Measurements from ENCODE around the gene CXCL3. TPM values are rescaled to one million over a fixed set of nuclear protein-coding genes. Genes with fewer than 3 reads are reported as not detected.

CXCL3 gene
- total RNA-seq, 1 donor from 2014 or later = 1.4 TPM

GRCh38 chr4:74012130-74012529 lies 26.4 kb downstream of the CXCL3 start:
- no peak for DNase-seq

- DNase-seq = no peak
Observed at GRCh38 chr4:74009307-74009706, 29.2 kb downstream of the CXCL3 start.

- no peak for DNase-seq
Observed at GRCh38 chr4:74006009-74006476, 32.4 kb downstream of the CXCL3 start.

GRCh38 chr4:74005528-74005927 lies 33.0 kb downstream of the CXCL3 start:
- no peak for DNase-seq

GRCh38 chr4:74004668-74005067 lies 33.8 kb downstream of the CXCL3 start:
- DNase-seq = no peak

- no peak for DNase-seq
Observed at GRCh38 chr4:74000301-74000700, 38.2 kb downstream of the CXCL3 start.

GRCh38 chr4:73998040-73999011 lies 40.2 kb downstream of the CXCL3 start, which contains the start of gene CXCL5:
CXCL5 (minus strand) TSS chr4:73998677; CDS start chr4:73998581, 96 bp downstream.
- peak; percentile 20 for DNase-seq

- DNase-seq = no peak
Observed at GRCh38 chr4:73992050-73992449, 46.4 kb downstream of the CXCL3 start.

GRCh38 chr4:73991742-73992000 lies 46.8 kb downstream of the CXCL3 start:
- no peak for DNase-seq

- no peak for DNase-seq
Observed at GRCh38 chr4:73990988-73991741, 47.3 kb downstream of the CXCL3 start.

GRCh38 chr4:73989928-73990327 lies 48.6 kb downstream of the CXCL3 start:
- no peak for DNase-seq

GRCh38 chr4:73989031-73989430 lies 49.5 kb downstream of the CXCL3 start:
- no peak for DNase-seq

- DNase-seq = no peak
Observed at GRCh38 chr4:73988061-73988460, 50.4 kb downstream of the CXCL3 start, which contains the start of gene PPBP. PPBP (minus strand) TSS chr4:73988190; CDS start chr4:73988103, 87 bp downstream.

Small RNA genes lying within 50 kb of the gene (small RNA-seq; reads per million reads assigned to genes)
- gene RN7SL218P (ENCODE audit: low replicate concordance) = not detected

Other genes with a start within 250 kb of the CXCL3 start
- 0.51 TPM for gene CXCL6, start 202.0 kb downstream of the CXCL3 start, total RNA-seq
- not detected for gene PF4V1, start 185.4 kb downstream of the CXCL3 start, total RNA-seq
- gene CXCL1, start 169.3 kb downstream of the CXCL3 start, total RNA-seq = 2.1 TPM
- 0.72 TPM for gene PF4, start 56.7 kb downstream of the CXCL3 start, total RNA-seq
- gene PPBP, start 50.5 kb downstream of the CXCL3 start, total RNA-seq = 2.9 TPM
- gene CXCL5, start 40.0 kb downstream of the CXCL3 start, total RNA-seq = 0.72 TPM
- 5.2 TPM for gene CXCL2, start 60.5 kb upstream of the CXCL3 start, total RNA-seq
- gene MTHFD2L, start 119.4 kb upstream of the CXCL3 start, total RNA-seq = 18.9 TPM

Measured in tongue (tissue), 3 donors.